Measurements from ENCODE around the gene FAM186B.

FAM186B gene

GRCh38 chr12:49538510-49539403 is 66.7 kb downstream of the FAM186B start, which contains the start of gene KCNH3:
Gene KCNH3, plus strand, starts transcription at chr12:49539030. Its CDS starts 387 bp downstream, at chr12:49539417.
- DNase-seq (ENCODE audit: low read depth in 2 of 2, low spot score in 1 of 2), result peak; percentile 72 to 80

- DNase-seq (ENCODE audit: low read depth in 2 of 2, low spot score in 1 of 2), result no peak
These were observed 67.5 kb downstream of the FAM186B start for GRCh38 chr12:49537752-49538509.

Measured in stimulated activated CD8-positive, alpha-beta memory T cell treated with anti-CD3 and anti-CD28 coated beads, Interleukin-4, amount 100 ng/mL, for 4 hours (primary cell).